HG03045 (cell line): Measurements from ENCODE around the gene ACSL6.

Source experiments
- ATAC-seq: cut with Tn5 transposase; IDR thresholded peaks from one replicate; pipeline ENCODE4 v1.9.1; 2021; ENCODE audit warnings: mild to moderate bottlenecking, moderate library complexity; ENCODE audit not compliant: unreplicated experiment

Gene ACSL6, protein sequence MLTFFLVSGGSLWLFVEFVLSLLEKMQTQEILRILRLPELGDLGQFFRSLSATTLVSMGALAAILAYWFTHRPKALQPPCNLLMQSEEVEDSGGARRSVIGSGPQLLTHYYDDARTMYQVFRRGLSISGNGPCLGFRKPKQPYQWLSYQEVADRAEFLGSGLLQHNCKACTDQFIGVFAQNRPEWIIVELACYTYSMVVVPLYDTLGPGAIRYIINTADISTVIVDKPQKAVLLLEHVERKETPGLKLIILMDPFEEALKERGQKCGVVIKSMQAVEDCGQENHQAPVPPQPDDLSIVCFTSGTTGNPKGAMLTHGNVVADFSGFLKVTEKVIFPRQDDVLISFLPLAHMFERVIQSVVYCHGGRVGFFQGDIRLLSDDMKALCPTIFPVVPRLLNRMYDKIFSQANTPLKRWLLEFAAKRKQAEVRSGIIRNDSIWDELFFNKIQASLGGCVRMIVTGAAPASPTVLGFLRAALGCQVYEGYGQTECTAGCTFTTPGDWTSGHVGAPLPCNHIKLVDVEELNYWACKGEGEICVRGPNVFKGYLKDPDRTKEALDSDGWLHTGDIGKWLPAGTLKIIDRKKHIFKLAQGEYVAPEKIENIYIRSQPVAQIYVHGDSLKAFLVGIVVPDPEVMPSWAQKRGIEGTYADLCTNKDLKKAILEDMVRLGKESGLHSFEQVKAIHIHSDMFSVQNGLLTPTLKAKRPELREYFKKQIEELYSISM

DNA sequence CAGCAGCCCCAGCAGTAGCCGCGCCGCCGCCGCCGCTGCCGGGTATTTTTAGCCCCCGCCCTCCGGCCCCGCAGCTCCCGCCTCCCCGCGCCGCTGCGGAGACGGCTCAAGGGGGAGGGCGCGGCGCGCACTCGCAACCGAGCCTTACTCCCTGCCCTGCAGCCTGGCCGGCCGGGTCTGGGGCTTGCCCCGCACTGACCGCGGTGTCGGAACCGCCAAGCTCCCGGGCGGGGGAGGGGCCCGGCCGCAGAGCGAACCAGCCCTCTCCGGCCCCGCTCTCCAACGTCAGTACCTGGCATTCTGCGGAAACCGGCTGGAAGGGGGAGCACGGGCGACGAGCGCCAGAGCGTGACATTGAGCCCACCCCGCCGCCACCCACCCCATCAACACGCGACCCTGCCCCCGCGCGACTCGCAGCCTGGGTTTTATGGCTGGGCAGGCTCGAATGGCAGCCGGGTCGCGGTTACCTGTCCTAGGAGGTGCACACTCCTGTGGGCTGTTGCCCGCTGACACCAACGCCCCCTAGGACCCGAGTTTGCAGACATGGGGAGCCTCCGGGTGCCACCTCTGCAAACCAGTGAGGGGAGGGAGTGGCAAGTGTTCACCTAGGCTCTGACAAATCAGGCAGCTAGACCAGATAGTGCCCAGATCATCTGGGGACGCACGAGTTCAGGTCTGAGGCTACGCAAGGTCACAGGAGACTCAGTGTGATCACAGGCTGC lies at the start of gene ACSL6:
Gene ACSL6, minus strand, starts transcription at position 37 of the 722 bp plus-strand sequence. CDS start 105 bp downstream, outside the sequence.
- ATAC-seq: no peak

DNA sequence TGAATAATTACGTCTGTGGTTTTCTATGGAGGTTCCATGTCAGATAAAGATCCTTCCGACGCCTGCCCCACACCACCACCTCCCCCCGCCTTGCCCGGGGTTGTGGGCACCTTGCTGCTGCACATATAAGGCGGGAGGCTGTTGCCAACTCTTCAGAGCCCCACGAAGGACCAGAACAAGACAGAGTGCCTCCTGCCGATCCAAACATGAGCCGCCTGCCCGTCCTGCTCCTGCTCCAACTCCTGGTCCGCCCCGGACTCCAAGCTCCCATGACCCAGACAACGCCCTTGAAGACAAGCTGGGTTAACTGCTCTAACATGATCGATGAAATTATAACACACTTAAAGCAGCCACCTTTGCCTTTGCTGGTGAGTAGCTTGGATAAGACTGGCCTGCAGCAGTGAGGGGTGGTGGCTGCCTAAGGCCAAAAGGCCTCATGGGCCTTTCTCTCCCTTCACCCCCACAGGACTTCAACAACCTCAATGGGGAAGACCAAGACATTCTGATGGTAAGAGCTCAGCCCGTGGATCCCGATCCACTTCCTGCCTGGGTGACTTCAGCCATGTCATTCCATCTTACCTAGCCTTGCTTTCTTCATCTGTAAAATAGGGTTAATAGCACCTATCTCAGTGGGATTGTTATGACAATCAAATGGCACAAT lies 49.2 kb upstream of the ACSL6 start, which contains the start of gene IL3:
Gene IL3, plus strand, starts transcription at position 155 of the 661 bp plus-strand sequence. Its CDS starts 52 bp downstream, at position 207.
- ATAC-seq: no peak

DNA sequence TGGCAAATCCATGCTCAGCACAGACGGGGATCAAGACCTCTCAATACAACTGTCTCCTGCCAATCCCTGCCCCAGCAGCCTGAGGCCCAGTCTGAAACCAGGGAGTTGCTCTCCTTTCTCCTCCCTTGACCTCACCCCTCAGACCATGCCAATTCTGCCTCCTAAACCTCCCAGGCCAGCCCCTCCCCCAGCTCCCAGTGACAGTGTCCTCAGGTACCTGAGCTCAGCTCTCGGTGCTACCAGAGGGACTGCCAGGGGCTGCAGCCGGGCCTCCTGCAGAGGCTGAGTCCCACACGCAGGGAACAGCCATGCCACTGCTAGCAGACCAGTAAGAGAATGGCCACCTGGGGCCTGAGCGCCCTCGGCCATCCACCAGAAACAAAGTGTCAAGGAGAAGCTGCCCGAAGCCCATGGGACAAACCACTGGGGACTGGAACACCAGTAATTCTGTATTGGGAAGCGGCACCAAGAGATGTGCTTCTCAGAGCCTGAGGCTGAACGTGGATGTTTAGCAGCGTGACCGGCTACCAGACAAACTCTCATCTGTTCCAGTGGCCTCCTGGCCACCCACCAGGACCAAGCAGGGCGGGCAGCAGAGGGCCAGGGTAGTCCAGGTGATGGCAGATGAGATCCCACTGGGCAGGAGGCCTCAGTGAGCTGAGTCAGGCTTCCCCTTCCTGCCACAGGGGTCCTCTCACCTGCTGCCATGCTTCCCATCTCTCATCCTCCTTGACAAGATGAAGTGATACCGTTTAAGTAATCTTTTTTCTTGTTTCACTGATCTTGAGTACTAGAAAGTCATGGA lies 48.4 kb upstream of the ACSL6 start:
- ATAC-seq: no peak

DNA sequence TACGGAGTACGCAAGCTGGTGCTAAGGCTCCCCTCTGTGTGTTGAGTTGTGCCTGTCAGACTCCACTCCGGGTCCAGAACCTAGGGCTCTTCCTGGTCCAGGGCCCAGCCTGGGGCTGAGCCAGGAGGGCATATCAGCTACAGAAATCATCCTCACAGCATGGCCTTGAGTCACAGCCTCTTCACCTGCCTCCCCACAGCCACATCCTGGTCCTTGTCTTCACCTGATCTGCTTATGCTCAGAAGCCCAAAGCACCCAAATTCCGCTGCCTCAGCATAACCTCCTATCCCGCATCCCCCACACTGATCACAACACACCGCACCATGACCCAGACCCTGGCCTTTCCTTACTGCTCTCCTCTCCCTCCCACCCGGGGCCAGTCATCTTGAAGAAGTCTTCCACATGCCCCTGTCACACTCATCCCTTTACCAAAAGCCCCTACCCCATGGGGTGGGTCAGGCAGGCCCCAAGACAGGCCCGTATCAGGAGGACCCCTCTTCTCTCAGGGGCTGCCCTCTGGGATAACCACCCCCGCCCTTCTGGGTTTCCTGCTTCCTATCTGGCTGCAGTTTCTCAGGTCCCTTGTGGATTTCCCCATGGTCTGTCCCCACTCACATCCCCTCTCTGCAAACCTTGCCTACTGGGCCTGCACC lies 47.7 kb upstream of the ACSL6 start:
- no peak for ATAC-seq

DNA sequence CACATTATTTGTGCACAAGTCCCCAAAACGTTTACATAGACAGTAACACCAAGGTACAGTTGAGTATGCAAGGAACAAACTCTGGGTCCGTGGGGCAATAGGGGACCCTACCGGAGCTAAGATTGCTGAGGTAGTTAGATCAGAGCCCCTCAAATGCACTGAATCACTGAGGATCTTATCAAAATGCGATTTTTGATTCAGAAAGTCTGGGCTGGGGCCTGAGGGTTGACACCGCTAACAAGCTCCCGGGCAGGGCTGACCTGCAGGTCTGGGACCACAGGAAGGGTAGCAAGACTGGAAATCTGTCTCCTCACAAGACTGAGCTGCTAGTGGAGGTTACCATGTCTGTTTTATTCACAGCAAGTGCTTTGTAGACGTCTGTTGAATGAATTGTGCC lies 47.2 kb upstream of the ACSL6 start:
- no peak for ATAC-seq

DNA sequence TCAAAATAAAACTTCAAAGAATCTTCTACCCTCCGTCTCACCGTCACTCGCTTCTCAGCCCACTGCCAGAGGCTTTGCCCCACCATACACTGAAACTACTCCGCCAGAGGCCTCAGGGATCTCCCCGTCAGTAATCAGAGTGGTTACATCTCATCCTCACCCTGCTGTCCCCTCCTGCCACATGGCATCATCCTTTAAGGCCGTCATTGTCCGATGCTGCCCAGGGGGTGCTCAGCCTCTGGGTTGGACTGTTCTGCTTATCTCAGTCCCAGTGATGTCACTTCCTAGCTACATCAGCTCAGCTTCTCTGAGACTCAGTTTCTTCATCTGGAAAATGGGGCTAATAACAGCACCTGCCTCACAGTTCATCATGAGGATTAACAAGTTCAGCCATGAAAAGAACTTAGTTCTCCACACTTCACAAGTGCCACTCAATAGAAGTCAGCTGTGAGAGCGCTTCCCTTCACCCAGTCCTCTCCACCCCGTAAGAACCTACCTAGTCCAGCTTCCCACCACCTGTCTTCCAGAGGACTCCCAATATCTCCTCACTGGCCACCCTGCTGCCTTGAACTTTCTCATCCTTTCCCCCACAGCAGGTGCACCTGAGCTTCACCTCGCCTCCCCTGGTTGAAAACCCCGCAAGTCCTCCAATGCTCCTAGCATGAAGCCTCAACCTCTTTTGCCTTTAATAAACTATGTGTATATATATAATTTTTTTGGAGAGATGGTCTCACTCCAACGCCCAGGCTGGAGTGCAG lies 46.2 kb upstream of the ACSL6 start:
- ATAC-seq: no peak

DNA sequence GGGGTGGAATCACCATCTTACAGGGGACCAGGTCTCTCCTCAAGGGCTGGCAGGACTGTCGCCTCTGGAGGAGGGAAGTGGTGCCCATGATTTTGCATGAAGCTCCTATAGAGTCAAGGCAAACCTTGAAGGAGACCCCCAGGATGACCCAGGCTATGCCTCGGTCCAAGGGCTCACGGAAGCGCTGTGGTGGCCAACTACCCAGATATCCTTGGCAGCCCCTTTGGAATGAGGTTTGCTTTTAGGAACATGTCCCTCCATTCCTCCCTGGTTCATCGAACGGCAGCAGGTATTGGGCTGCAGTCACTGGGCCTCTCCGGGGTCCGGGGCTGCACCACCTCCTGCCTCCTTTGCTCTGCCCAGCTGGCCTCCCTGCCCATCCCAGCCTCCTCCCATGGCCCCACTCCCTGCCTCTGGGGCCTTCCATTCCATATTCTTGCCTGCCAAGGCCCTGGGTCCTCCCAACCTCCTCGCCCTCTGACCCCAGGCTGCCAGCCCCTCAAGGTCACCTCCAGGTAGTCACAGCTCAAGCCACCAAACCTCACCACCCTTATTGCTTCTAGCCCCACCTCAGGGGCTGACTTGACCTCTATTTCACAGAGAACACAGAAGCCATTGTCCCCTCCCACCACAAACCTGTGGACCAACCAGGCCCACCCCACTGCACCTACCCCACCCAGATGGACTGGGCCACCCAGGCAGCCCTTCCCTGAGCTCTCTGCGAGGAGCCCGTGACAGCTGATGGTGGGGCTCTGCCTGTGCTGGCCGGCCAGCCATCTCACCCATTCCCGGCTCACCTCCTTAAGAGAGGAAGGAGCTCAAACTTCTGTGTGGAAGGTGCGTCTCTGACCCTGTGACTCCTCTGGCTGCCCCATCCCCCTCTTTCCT lies 45.4 kb upstream of the ACSL6 start:
- ATAC-seq: no peak

DNA sequence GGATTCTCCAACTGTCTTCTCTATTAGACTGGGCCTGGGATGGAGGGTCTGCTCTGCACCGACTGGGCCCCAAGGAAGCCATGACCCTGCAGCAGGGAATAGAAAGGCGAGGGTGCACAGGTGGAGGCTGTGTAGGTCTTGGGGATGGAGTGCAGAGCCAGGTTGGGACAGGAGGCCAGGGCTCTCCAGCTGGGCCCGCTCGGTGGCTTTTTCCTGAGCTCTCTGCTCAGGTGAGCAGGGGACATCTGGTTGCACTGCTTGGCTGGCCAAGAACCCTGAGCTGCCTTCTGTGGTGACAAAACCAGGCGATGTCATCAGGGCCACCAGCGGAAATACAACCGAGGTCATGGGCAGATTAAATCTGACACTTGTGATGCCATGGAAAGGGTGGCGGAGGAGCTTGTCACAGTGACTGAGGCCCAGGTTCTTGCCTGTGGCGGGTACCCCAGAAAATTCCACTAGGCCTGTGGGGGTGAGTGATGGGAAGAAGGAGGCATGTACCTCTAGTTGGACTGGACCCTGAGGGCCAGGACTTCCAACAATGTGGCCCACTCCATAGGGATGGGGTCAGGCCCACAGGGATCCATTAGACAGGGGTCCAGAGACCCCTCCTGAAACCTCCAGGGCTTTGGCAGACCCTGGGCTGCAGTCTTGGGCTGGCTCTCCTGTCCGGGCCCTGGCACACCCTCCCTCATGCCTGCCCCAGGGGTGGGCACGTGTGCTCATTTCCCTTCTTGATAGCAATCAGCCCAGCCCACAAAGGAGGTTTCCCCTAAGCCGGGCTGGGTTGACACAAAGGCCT lies 44.6 kb upstream of the ACSL6 start:
- ATAC-seq: no peak

DNA sequence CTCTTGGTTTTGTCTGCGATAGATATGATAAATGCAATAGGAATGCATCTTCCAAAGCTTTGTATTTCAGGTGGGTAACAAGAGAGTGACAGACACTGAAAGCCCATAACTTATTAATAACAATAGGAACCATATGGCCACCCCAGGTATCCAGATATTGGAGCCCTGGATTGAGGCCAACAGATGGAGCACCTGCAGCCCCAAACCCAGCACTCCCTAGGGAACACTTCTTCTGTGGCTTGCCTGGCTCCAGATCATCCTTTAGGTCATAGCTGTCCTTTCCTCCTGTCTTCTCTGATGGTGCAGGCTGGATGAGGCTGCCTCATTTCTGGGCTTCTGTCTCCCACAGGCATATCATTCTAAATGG lies 44.0 kb upstream of the ACSL6 start:
- no peak for ATAC-seq

DNA sequence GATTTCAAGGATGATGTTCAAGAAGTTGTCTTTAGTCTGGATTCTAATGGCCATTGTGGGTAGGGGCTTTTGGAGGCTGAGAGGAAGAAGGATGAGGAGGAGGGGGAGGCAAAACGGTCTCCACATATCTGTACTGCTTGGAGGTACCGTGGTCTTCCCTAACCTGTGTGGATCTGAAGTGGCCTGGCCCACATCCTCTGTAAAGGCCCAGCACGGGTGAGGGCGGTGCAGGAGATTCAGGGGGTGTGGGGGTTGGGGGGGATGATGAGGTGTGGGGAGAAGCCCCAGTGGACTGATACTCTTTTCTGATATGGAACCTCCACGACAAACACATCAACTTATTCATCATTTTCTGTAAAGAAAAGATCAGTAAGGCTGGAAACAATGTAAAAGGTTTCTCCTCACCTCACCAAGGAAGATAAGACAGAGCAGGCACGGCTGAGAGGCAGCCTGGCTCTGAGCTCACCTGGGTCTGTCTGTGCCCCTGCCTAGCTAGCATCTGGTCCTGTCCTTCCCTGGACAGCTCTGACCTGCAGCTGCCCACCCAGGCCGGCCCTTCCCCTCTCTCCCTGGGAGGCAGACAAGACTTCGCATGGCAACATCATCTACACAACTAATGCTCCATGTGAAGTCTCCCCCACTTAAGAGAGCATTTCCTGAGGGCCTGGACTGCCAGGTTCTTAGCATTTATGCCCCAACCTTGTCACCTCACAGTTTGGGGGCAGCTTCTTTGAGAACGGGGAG lies 43.4 kb upstream of the ACSL6 start:
- no peak for ATAC-seq

DNA sequence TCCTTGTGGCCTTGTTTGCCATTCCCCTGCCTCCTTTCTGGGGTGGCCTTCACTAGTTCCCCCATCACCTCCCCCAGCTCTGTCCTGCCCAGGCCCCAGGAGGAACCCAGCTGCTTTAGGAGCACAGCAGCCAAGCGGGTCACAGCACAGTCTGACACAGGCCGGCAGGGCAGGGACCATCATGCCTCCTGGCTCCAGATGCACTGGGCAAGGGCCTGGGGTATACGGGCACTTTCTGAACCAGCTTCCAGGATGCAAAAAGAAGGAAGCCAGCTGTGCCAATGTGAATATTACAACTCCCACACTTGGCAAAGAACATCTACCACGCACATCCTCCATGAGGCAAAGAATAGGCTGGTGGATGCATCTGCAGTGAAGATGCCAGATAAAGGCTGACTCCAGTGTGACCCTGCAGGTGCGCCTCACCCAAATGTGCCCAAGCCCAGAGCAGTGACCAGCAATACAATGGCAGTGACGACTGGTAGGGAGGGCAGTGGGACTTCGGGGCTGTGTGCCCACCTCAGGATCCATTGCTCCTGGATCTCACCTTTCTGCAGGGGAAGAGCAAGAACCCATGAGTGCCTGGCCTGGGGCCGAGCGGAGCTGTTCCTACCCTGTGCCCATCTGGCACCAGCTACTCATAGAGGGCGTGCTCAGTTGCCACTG lies 42.7 kb upstream of the ACSL6 start:
- no peak for ATAC-seq

DNA sequence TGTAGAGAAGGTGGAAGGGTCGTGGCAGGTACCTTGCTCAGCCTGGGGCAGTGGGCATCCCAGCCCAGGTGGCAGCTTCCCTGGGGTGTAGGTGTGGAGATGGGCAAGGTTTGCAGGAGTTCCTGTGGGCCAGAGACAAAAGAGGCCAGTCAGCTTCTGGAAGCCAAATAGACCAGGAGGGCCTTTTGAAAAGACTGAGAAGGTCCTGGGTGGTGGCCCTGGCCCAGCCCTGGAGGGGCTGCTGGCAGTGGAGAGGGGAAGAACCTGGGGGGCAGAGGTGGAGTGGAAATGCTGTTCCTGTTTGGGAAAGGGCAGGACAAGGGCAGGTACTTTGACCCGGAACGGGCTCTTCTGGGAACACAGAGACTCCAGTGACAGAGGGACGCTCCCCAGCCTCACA lies 42.0 kb upstream of the ACSL6 start:
- ATAC-seq: no peak

DNA sequence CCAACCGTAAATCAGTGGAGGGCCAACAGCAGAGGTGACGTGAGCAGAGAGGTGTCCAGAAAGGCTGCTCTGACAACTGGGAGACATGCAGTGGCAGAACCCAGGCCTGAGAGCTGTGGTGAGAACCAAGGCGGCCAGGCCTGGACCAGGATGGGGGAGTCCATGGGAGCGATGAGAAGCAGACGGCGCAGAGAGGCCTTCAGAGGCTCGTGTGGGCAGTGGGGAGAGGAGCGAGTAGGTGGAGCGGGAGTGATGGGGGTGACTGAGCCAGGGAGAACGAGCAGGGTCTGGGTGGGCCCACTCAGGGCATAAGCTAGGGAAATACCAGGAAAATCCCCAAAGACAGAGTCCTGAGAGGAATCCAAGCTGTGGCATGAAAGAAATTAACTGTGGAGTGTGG lies 41.1 kb upstream of the ACSL6 start:
- ATAC-seq: no peak

DNA sequence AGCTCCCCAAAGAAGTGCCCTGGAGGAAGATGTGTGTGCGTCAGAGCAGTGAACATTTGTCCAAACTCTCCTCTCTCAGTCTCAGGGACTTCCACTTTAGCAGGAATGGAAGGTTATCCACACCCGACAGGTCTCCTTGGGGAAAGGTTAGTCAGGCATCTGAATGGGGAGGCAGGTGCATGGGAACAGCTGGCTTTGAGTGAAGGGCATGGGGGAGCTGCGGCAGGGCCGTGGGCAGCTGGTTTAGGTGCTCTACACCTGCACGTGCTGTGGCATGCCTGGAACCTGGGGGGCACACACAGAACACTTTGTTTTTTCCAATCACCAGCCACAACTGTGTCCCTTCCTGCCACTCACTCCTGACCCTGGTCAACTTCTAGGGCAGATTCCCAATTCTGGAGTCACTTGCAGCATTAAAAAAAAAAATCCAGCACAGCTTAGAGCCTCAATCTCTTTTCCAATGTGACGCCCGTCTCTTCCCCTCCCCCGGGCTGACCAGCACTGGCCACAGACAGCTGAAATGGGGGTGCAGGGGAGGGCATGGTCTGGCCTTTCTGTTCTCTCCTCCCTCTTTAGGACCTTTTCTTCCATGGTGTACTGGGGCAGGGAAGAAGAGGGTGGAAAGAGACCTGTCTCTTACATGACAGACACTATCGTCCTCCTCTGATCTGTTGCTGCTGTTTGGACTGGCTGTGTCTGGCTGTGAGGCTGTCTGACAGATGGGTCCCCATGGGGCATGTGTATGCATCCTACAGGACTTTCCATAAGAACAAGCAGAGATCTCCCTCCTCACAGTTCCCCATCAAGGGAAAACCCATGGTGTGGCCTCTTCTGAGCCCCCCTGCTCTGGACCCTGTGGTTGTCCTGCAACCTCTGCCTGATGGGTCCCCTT lies 39.4 kb upstream of the ACSL6 start:
- ATAC-seq: no peak

DNA sequence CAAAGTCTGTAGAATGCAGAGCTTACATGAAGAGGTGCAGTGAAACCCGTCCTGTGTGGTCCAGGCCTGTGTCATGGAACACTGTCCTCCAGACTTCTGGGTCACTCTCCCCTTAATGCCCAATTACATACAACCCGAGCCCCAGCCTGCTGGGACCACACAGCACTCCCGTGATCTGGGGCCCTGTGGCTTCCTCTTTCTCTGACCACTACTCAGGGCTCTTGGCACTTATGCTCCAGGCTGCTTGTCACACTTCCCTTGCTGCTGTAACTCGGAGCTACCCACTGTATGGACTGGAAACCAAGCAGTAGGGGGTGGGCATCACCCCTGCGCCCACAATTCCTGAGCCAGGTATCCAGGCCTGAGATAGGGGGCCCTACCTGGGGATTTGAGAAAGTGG lies 38.7 kb upstream of the ACSL6 start:
- ATAC-seq: no peak
